ENCODE data around the gene HDAC4.

The HDAC4 gene

DNA sequence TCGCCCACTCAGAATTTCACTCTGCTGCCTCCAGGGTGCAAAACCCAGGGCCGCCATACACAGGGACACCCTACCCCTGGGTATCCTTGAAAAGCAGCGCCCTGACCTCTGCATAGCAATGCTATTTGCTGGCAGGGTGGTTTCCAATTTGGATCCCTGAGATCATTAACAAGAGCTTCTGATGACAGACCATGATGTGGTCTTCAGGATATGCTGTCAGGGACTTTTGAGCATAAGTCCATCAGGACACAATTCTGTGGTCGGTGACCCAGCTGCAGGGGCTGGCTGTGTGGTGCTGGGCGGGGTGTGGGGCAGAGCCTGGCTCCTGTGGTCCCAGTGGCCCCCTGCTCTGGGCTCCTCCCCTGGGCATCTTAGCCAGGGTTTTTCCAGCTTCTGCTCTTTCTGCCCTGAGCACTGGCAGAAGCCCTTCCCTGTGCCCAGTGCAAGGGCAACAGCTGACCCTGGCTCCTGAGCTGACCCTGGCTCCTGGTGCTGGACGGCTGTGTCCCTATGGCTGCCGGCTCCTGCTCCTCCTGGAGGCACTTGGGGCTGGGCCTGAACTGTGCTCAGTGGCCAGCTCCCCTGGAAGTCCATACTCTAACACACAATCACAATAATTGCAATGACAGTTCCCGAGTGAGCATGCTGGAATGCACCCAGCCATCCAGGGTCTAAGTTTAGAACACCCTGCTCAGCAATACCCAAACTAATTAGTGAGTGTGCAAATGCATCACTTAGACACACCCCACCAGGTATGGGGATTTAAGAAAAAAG, 271.5 kb downstream of the HDAC4 start:
- DNase-seq = no peak

DNA sequence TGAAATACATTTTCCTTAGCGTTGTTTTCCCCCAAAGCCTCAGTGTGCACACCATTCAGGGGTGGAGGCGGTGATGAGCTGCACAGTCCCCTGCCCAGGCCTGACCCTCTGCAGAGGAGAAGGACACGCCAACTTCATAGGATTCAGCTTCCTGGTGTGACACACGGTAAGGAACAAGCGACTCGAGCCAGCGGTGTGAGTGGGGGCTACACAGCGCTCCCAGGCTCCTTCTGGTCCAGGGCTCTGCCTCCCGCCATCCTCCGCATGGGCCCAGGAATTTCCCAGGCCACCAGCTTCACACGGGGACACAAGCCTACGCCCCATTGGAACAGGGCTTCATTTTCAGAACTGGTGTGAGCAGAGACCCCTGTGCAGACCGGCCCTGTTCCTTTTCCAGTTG, 272.1 kb downstream of the HDAC4 start:
- DNase-seq = no peak

DNA sequence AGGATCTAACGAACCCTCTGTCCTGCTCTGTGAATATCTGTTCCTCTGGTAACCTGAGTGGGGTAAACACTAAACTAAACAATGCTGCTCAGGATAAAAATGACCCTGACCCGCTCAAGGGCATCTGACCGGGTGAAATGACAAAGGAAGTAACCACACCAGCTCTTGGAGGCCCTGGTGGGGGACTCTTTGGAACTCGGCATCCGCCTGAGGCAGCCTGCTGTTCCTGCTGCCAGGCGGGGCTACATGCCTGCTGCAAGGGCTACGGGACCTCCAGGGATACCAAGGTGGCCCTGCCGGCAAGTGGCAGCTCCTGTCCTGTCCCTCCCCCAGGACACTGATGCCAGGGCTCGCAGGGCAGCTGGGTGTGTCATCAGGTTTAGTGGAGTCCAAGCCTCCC, 273.3 kb downstream of the HDAC4 start:
- no peak for DNase-seq

DNA sequence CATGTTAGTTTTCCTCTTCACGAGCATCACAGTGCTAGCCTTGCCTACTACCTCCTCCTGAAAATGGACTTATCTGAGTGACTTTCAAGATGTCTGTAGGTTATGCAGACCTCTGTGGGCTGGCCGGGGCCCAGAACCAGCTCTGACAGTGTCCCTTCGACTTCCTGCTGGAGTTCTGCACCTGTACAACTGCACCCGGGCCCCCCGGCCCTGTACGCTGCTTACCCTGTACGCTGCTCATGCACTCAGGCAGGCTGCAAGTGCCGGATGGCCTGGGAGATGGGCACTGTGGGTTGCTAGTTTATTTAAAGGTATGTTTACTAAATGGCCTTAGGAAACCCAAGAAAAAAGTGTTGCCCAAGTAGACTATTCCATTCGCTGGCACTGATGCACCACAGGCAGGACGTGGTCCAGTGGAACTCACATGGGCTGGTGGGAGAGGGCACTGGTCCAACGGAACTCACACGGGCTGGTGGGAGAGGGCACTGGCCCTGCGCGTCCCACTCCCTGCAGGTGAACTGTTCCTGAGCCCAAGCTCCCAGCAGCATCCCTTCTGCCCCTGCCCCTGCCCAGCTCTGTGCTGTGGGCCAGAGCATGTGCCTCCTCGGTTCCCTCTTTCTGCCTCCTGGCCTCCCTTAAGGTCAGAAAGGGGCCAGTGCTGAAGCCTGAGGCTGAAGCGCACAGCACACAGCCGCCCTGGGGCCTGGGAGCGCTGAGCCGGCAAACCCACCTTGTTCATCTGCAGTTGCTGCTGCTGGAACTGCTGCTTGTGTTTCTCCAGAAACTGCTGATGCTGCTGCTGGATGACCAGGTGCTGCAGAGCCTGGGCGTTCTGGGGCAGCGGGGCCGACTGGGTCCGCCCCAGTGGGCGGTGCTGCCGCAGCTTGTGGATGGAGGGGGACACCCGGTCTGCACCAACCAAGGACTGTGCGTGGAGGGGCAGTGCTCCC, 274.8 kb downstream of the HDAC4 start:
- no peak for DNase-seq

DNA sequence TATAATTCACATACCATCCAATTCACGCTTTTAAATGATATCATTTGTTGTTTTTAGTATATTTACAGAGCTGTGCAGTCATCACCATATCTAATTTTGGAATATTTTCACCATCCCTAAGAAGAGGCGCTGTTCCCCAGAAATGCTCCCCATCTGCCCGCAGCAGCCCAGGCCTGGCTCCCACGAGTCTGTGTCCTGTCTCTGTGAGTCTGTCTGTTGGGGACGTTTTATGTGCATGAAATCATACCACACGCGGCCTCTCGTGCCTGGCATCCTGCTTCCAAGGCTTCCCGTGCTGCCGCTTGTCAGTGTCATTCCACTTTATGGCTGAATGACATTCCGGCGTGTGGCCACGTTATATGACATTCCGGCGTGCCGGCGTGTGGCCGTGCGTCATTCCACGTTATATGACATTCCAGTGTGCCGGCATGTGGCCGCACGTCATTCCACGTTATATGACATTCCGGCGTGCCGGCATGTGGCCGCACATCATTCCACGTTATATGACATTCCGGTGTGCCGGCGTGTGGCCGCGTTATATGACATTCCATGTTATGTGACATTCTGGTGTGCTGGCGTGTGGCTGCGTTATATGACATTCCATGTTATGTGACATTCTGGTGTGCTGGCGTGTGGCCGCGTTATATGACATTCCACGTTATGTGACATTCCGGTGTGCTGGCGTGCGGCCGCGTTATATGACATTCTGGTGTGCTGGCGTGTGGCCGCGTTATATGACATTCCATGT, 276.5 kb downstream of the HDAC4 start:
- DNase-seq = no peak

DNA sequence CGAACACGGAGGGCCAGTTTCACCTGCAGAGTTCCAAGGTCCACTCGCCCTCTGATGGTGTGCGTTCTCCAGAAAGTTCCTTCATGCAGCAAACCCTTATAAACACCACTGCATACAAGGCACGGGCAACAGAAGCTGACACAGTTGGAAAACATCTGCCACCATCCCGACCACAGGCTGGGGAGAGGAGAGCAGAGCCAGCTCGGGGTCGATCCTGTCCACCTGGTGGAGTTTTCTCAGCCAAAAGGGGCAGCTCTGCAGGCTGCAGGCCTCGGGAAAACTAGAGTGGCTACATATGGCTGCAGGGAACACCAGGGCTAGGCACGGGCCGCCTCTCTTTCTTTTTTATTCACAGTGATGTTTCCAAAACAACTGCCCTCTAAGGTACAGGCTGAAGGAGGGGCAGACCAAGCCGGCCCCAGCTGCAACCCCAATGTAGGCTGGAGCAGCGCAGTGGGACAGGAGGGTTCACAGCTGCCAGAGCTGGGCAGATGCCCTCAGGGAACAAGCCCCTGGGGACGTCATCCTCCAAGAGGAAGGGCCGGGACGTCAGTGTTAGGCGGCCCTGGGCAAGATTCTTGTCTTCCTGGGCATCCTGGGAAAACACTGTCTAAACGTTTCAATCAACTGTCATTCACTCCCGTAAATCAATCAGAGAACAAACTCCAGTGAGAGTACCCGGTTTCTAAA, 278.3 kb downstream of the HDAC4 start:
- DNase-seq = no peak

DNA sequence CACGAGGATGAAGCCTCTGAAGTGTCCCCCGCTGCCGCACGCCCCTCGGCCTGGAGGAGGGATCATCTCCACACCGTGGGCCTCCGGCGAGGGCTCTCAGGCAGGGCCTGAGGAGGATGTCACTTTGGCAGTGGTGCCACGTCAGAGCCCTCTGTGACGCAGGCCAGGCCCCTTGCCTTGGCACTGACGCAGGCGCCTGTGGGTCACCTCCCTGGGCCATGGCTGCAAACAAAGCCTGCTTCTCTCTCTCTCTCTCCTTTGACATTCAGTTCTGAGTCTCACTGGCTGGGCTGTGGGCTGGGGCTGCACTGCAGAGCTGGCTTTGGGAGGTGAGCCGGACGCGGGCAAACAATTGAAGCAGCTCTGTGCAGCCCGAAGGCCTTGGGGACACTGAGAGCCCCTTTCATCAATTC, 279.2 kb downstream of the HDAC4 start:
- no peak for DNase-seq

DNA sequence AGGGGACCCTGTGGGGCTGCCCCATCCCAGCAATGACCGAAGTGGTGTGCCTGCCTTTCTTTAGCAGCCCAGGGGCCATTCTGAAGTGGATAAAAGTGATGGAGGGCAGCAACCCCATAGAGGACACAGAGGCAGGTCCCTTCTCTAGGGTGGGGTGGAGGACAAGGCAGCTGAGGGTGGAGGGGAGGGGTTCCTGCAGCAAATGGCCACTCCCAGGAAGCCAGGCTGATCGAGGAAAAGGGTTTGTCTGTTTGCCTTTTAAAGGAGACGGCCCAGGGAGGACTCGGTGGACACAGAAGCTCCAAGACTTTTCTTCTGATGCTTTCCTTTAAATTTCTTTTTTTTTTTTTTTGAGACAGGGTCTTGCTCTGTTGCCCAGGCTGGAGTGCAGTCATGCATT, 280.2 kb downstream of the HDAC4 start:
- DNase-seq = no peak

DNA sequence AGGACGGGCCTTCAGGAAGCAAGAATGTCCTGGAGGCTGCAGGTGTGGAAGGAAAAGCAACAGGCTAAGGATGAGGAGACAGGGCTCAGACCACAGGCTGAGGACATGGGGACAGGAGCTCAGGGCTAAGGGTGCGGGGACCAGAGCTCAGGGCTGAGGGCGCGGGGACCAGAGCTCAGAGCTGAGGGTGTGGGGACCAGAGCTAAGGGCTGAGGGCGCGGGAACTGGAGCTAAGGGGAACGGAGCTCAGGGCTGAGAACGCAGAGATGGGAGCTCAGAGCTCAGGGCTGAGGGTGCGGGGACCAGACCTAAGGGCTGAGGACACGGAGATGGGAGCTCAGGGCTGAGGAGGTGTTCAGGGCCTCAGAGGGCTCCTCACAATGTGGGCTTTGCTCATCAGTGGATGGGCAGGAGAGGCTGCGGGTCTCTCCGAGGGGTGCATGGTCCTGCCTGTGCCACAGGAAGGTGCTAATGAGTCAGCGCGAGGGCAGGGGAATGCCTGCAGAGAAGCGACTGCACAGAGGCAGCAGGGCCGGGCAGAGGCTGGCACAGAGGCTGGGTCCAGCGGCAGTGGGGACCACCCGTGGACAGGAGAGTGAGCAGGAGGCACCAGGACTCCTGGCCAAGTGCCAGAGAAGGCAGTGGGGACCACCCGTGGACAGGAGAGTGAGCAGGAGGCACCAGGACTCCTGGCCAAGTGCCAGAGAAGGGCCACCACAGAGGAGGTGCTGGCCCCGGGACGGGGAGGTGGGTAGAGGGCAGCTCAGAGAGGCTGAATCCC, 281.3 kb downstream of the HDAC4 start:
- DNase-seq = no peak

DNA sequence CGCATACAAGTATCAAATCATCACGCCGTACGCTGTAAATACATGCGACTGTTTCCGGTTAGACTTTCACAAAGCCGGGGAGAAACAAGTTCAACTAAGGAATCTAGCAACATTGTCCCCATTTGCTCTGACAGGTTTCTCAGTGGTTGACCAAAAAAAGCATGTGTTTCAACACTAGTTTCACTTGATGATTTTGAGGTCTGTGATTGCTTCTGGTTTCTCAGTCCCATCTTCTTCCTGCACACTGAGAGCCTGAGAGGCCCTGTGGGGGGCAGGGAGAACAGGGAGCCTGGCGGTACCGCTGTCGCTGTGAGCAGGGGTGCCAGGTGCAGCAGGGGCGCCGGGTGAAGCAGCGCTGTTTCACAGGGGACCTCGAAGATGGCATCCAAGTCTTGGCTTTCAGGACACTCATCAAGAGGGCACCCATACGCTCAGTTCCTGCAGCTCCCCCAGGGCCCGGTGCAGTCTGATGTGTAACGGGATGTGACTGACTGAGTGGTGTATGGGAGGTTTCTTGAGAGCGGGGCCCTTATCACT, 282.1 kb downstream of the HDAC4 start:
- no peak for DNase-seq

DNA sequence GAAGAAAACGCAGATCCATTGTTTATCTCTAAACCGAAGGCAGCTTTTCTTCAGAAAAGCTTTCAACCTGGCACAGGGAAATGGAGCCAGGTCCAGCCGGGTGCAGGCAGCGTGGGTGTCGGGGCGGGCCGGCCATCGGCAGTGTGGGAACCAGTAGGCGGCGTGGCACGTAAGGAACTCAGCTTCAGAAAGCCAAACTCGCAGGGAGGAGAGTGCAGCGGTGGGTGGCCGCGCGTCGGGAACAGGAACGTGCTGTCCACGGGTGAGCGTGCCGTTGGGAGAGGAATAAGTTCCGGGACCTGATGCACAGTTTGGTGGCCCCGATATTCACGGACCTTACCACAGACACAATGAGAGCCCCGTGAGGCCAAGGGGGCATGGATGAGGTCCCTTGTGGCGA, 282.6 kb downstream of the HDAC4 start:
- DNase-seq = no peak

DNA sequence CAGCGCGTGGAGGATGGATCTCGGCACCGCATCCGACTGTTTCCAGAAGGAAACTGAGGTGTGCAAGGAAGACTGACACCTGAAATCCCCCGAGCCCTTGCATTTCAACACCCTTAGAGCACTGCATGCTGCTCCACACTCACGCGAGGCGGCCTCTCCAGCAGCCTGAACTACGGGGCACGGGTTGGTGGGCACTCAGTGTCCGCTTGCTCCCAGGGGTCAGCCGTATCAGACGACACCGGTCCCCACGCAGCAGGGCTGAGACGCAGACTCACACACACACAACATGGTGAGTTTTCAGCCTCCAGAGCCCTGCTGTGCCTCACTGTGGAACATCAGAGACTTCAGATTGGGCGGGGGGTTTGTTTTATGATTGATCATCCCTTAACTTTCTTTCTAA, 283.0 kb downstream of the HDAC4 start:
- no peak for DNase-seq

DNA sequence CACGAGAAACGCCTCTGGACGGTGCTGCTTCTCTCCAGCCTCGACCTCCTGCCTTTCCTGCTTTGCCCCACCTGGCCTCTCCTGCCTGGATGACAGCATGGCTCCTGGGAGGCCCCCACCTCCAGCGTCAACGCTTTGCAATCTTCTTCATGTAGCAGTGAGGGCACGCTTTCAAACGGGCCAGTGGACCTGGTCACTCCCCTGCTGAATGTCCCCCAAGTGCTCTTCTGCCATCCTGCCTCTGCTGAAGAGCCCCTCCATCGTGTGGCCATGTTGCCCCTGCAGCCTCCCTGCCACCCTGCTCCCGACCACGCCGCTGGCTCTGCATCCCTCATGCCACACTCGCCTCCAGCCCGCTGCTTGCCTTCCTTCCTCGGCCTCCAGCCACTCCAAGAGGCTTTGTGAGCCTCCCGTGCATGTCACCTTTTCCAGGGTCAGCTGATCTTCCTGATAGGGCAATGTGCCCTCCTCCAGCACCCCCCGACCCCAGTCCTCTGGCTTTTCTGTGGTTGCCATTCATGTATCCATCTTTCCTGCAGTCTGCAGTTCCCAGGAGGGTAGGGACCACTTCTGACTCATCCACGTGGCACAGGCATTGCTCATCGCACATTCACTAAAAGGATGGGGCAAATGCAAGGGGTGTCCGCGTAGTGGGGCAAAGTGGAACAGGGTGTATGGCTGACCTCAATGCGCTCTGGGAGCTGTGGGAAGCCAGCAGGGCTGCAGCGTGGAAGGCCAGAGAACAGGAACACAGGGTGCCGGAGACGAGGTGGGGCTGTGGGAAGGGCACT, 284.2 kb downstream of the HDAC4 start:
- no peak for DNase-seq

DNA sequence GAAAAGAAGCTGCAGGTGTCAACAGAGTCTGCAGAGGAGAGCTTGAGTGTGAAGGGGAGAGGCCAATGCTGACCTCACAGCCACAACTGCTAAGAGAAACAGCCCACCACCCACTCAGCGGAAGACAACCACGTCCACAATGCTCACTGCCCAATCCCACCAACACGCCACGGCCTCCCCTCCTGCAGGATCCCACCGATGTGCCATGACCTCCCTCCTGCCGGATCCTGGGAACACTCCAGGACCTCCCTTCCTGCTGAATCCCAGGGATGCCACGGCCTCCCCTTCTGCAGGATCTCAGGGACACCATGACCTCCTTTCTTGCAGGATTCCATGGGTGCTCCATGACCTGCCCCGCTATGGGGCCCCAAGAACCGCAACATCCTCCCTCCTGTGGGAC, 285.2 kb downstream of the HDAC4 start:
- no peak for DNase-seq

DNA sequence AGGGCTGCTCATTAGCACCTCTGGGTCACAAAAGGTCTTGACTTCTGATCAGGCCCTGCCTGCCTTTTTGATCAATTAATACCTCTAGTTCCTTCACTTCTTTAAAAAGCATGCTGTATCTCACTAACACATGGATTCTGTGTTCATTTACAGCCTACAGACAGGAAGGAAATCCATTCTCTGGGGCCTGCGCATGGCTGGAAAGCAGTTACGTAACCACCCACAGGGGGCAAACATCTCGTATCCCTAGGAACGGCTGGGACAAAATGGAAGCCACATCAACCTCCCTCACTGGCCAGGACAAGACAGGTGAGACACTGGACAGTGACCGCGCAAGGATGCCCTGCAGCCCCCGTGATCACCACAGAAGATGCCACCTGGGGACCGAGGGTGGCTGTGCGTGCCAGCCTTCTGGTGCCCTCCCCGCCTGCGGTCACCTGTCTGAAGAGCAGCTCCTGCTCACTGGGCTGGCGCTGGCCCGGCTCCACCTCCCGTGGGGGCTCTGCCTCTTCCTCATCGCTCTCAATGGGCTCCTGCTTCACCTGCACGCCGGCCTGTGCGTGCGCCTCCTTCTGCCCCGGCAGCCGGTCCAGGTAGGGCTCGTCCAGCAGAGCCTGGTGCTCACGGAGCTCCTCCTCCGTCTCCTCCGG, 286.1 kb downstream of the HDAC4 start:
- no peak for DNase-seq

DNA sequence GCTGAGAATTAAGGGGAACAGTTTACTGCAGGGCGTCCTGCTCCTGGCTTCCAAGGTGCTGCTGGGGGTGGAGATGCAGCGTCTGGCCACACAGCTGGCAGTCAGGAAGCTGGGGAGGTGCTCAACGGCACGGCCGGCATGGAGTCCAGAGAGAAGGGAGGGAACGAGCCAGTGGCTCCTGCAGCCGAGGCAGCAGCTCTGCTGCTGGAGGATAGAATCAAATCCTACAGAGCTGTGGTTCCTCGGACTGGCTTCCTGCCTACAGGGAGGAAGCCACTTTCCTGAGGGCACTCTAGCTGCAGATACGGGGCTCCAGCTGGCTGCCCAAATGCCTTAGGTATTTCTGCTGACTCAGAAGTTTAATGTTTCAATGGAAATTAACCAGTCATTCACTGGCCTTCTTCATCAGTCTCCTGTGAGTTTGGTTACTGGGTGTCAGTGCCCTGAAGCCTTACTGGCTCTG, 286.7 kb downstream of the HDAC4 start:
- DNase-seq = no peak

DNA sequence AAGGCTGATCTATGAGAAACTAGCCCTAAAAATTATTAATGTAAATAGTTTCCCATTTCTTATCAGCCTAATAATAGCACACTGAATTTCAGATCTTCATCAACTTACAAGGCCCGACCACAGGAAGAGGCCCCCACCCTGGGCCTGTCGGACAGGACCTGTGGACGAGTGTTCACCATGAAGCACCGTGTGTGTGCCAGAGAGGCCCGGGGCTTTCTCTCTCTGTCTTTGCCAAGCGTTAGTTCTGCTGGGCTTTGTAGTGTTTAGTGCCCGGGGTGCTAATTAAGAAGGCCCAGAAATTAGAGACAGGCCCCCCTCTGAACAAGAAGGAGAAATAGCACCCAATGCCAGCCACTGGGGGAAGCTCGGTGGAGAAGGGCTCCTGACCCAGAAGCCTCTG, 287.2 kb downstream of the HDAC4 start:
- DNase-seq = no peak

DNA sequence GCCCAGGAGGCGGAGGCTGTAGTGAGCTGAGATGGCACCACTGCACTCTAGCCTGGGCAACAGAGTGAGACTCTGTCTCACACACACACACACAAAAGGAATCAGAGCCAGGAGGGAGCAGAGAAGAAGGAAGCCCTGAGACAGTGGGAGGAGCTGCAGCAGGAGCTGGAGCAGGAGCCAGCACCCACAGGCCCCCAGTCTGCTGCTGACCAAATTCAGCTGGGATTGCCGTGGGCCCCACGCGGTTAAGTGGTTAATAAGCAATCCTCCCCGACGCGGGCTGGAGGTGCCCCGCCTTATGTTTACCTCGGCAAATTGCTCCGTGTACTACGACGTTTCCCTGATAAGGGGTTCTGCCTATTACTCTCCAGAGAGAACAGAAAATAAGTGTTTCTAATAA, 287.6 kb downstream of the HDAC4 start:
- DNase-seq = no peak

DNA sequence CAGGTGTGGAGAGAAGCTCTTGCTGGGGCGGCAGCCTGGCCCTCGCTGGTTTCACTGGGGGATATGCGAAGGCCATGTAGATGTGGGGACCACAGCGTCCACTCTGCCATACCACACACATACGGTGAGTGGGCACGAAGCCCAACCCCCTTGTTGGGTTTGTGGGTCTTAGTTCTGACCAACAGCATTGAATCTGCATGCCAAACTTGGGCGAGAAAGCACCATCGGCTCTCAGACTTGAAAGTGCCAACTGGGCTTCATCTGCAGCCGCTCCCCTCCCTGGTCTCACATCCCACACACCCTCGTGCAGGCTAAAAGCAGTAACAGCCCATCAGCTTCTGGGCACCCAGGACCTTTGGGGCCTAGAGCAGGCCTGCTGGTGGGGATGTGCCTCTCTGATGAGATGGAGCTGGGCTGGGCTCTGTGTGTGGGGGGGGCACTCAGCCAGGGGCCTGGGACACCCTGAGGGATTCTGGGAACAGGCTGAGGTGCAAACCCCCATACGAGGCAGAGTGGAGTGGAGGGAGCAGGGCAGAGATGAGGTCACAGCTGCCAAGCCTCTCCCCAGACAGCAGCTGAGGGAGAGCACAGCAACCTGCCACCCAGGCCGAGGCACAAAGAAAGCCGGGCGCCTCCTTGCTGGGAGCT, 288.6 kb downstream of the HDAC4 start:
- no peak for DNase-seq

Measured in RPMI8226 (cell line).